Stimulated activated effector memory CD8-positive, alpha-beta T cell treated with anti-CD3 and anti-CD28 coated beads, Interleukin-12 subunit alpha, Interleukin-12 subunit beta, amount 100 ng/mL, for 72 hours (primary cell): ENCODE data around the gene SLC17A9.
A peak's percentile ranks its signal among the peaks of the same experiment; 100 is the strongest.

Source experiments
- ATAC-seq: fragments of 150-1000 bp; cut with Tn5 transposase; 2 replicates; pipeline ENCODE4 v1.10.0; 2021
- DNase-seq, 2 donors: peaks; one replicate each; pipeline ENCODE4 v3.0.0; 2021 to 2022; ENCODE audit warnings: low spot score in 2 of 2
- H3K27ac Mint-ChIP-seq: one replicate; pipeline ENCODE4 v1.8.0; 2022; ENCODE audit warnings: mild to moderate bottlenecking, mixed read lengths
- H3K36me3 Mint-ChIP-seq: one replicate; pipeline ENCODE4 v1.8.0; 2022; ENCODE audit warnings: mild to moderate bottlenecking, mixed read lengths
- H3K4me1 Mint-ChIP-seq: one replicate; pipeline ENCODE4 v1.8.0; 2022; ENCODE audit warnings: mixed read lengths
- H3K4me3 Mint-ChIP-seq: one replicate; pipeline ENCODE4 v1.8.0; 2022; ENCODE audit warnings: mild to moderate bottlenecking, mixed read lengths
- H3K9me3 Mint-ChIP-seq: one replicate; pipeline ENCODE4 v1.8.0; 2022; ENCODE audit warnings: mixed read lengths

Gene SLC17A9

GRCh38 chr20:62952373-62952967 is at the start of gene SLC17A9:
Gene SLC17A9 (plus strand): TSS chr20:62952709. CDS start chr20:62952831, 122 bp downstream.
- Mint-ChIP-seq H3K27ac (peak within 1 kb of the TSS; percentile 95), H3K4me1 (peaks cover 19% of the 10 kb centered on the region), H3K36me3 (peaks cover 32% of the 10 kb centered on the region), H3K4me3 (peak within 1 kb of the TSS; percentile 89), H3K9me3 (no peaks in the 10 kb centered on the region)
- peak; percentile 64 to 83 for DNase-seq
- peak; percentile 84 for ATAC-seq

- peak overlapping the region; percentile 65 for H3K27ac Mint-ChIP-seq
Observed at GRCh38 chr20:62902926-62903615, 49.4 kb upstream of the SLC17A9 start.

GRCh38 chr20:62905536-62906117 is 46.9 kb upstream of the SLC17A9 start:
- Mint-ChIP-seq H3K27ac (no peak overlapping the region), H3K36me3 (peaks cover 99% of the 10 kb centered on the region), H3K4me3 (no peak overlapping the region)

More at GRCh38 chr20:62902926-62903615, 49.4 kb upstream of the SLC17A9 start:
- peaks cover 45% of the 10 kb centered on the region for H3K4me1 Mint-ChIP-seq
- no peaks in the 10 kb centered on the region for H3K9me3 Mint-ChIP-seq
- peak; percentile 72 for ATAC-seq
- DNase-seq = no peak
- H3K4me3 Mint-ChIP-seq = no peak overlapping the region
- peaks cover 98% of the 10 kb centered on the region for H3K36me3 Mint-ChIP-seq

GRCh38 chr20:62906209-62906608 is 46.3 kb upstream of the SLC17A9 start:
- Mint-ChIP-seq H3K4me1 (peaks cover 39% of the 10 kb centered on the region), H3K4me3 (no peak overlapping the region), H3K36me3 (peaks cover 100% of the 10 kb centered on the region)

More at GRCh38 chr20:62905536-62906117, 46.9 kb upstream of the SLC17A9 start:
- no peak for ATAC-seq
- no peak for DNase-seq
- H3K4me1 Mint-ChIP-seq = peaks cover 35% of the 10 kb centered on the region
- H3K9me3 Mint-ChIP-seq = no peaks in the 10 kb centered on the region

GRCh38 chr20:62906647-62907375 is 45.7 kb upstream of the SLC17A9 start:
- Mint-ChIP-seq H3K4me1 (peaks cover 39% of the 10 kb centered on the region), H3K4me3 (no peak overlapping the region), H3K9me3 (no peaks in the 10 kb centered on the region), H3K27ac (peak overlapping the region; percentile 60), H3K36me3 (peaks cover 100% of the 10 kb centered on the region)
- DNase-seq (no peak), ATAC-seq (no peak)

More at GRCh38 chr20:62906209-62906608, 46.3 kb upstream of the SLC17A9 start:
- ATAC-seq (no peak), DNase-seq (no peak)
- Mint-ChIP-seq H3K27ac (peak overlapping the region; percentile 60), H3K9me3 (no peaks in the 10 kb centered on the region)

GRCh38 chr20:62907384-62908317 is 44.9 kb upstream of the SLC17A9 start:
- ATAC-seq (peak; percentile 65), DNase-seq (peak in 1 of 2 donors; percentile 70)
- H3K9me3 Mint-ChIP-seq = no peaks in the 10 kb centered on the region
- peak overlapping the region; percentile 60 for H3K27ac Mint-ChIP-seq
- peaks cover 100% of the 10 kb centered on the region for H3K36me3 Mint-ChIP-seq
- peaks cover 39% of the 10 kb centered on the region for H3K4me1 Mint-ChIP-seq
- no peak overlapping the region for H3K4me3 Mint-ChIP-seq

GRCh38 chr20:62908971-62909791 is 43.3 kb upstream of the SLC17A9 start:
- ATAC-seq (no peak), DNase-seq (no peak)
- no peaks in the 10 kb centered on the region for H3K9me3 Mint-ChIP-seq
- peaks cover 100% of the 10 kb centered on the region for H3K36me3 Mint-ChIP-seq
- no peak overlapping the region for H3K4me3 Mint-ChIP-seq
- no peak overlapping the region for H3K27ac Mint-ChIP-seq
- H3K4me1 Mint-ChIP-seq = peaks cover 39% of the 10 kb centered on the region

GRCh38 chr20:62910217-62910766 is 42.2 kb upstream of the SLC17A9 start:
- DNase-seq (no peak), ATAC-seq (no peak)
- H3K36me3 Mint-ChIP-seq = peaks cover 99% of the 10 kb centered on the region
- H3K9me3 Mint-ChIP-seq = no peaks in the 10 kb centered on the region
- H3K4me3 Mint-ChIP-seq = no peak overlapping the region
- peak overlapping the region; percentile 9 for H3K27ac Mint-ChIP-seq
- peaks cover 49% of the 10 kb centered on the region for H3K4me1 Mint-ChIP-seq

- H3K9me3 Mint-ChIP-seq = no peaks in the 10 kb centered on the region
- peaks cover 55% of the 10 kb centered on the region for H3K4me1 Mint-ChIP-seq
- ATAC-seq (no peak), DNase-seq (no peak)
- H3K36me3 Mint-ChIP-seq = peaks cover 95% of the 10 kb centered on the region
- no peak overlapping the region for H3K4me3 Mint-ChIP-seq
- H3K27ac Mint-ChIP-seq = peak overlapping the region; percentile 9
Observed at GRCh38 chr20:62910777-62911497, 41.6 kb upstream of the SLC17A9 start.

GRCh38 chr20:62911701-62912280 is 40.7 kb upstream of the SLC17A9 start:
- Mint-ChIP-seq H3K9me3 (no peaks in the 10 kb centered on the region), H3K4me3 (no peak overlapping the region), H3K4me1 (peaks cover 57% of the 10 kb centered on the region), H3K27ac (no peak overlapping the region), H3K36me3 (peaks cover 90% of the 10 kb centered on the region)
- ATAC-seq (no peak), DNase-seq (no peak)

GRCh38 chr20:62913043-62913630 is 39.4 kb upstream of the SLC17A9 start:
- Mint-ChIP-seq H3K36me3 (peaks cover 89% of the 10 kb centered on the region), H3K9me3 (no peaks in the 10 kb centered on the region), H3K4me1 (peaks cover 60% of the 10 kb centered on the region), H3K4me3 (no peak overlapping the region), H3K27ac (peak overlapping the region; percentile 54)
- ATAC-seq = no peak
- no peak for DNase-seq

- H3K27ac Mint-ChIP-seq = no peak overlapping the region
- DNase-seq (no peak), ATAC-seq (no peak)
- H3K36me3 Mint-ChIP-seq = peaks cover 84% of the 10 kb centered on the region
- H3K4me1 Mint-ChIP-seq = peaks cover 66% of the 10 kb centered on the region
- H3K9me3 Mint-ChIP-seq = no peaks in the 10 kb centered on the region
- H3K4me3 Mint-ChIP-seq = no peak overlapping the region
Observed at GRCh38 chr20:62914436-62914835, 38.1 kb upstream of the SLC17A9 start.
